Activated T-cell treated with anti-CD3 and anti-CD28 coated beads, Interleukin-2, amount 50 U/mL, for 48 hours (primary cell): ENCODE data around the gene ITGB3BP.

Source experiments
- DNase-seq, 2 experiments: peaks; one replicate each; pipeline ENCODE4 v3.0.0-alpha.2; 2020

The ITGB3BP gene

GRCh38 chr1:63413394-63413793, 109.6 kb downstream of the ITGB3BP start:
- no peak for DNase-seq

- DNase-seq: no peak
Measured at GRCh38 chr1:63411066-63411465, 112.0 kb downstream of the ITGB3BP start.

GRCh38 chr1:63408331-63408730, 114.7 kb downstream of the ITGB3BP start:
- no peak for DNase-seq

- DNase-seq: no peak
Measured at GRCh38 chr1:63407002-63407401, 116.0 kb downstream of the ITGB3BP start.

GRCh38 chr1:63405987-63406386, 117.0 kb downstream of the ITGB3BP start:
- DNase-seq: no peak

- no peak for DNase-seq
Measured at GRCh38 chr1:63405021-63405420, 118.0 kb downstream of the ITGB3BP start.

GRCh38 chr1:63403386-63403785, 119.6 kb downstream of the ITGB3BP start:
- no peak for DNase-seq

GRCh38 chr1:63401945-63402344, 121.1 kb downstream of the ITGB3BP start:
- no peak for DNase-seq
